D721Med (cell line): ENCODE measurements around the gene RAB25.
A peak's percentile ranks its signal among the peaks of the same experiment; 100 is the strongest.

Source experiments
- DNase-seq: peaks from one replicate; pipeline ENCODE4 v3.0.0; 2011; ENCODE audit warnings: low spot score; ENCODE audit not compliant: insufficient read length
- FAIRE-seq: peaks from 2 replicates; lab custom pipeline; 2011; peaks lifted over from hg19 to GRCh38; lab: Jason Lieb, UNC
- TF ChIP-seq, protein P1 (sequence below): IDR thresholded peaks from 2 replicates; pipeline ENCODE4 v1.5.1; 2012; ENCODE audit warnings: mild to moderate bottlenecking, control low read depth; ENCODE audit not compliant: insufficient read depth; ENCODE audit errors: missing control alignments

Gene RAB25

DNA sequence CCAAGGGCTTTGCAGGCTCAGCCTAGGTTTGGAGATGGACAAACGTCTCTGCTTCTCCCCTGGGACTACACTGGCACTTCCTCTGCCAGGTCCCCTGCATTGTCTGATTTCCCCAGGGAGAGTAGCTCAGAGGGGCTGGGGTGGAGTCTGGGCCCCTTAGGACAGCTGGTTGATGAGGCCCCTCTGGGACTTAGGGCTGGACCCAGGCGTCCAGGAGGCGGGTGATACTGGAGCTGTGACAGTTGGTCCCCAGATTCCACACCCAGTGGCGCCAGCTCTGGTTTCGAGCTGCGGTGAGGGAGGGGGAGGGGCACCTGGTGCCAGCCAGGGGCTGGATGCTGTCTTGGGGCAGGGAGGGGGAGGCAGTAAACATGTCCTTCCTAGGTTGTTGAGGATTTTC lies 28.7 kb downstream of the RAB25 start:
- DNase-seq: peak; percentile 87
- FAIRE-seq: peak; percentile 46
- TF ChIP-seq, protein P1, sequence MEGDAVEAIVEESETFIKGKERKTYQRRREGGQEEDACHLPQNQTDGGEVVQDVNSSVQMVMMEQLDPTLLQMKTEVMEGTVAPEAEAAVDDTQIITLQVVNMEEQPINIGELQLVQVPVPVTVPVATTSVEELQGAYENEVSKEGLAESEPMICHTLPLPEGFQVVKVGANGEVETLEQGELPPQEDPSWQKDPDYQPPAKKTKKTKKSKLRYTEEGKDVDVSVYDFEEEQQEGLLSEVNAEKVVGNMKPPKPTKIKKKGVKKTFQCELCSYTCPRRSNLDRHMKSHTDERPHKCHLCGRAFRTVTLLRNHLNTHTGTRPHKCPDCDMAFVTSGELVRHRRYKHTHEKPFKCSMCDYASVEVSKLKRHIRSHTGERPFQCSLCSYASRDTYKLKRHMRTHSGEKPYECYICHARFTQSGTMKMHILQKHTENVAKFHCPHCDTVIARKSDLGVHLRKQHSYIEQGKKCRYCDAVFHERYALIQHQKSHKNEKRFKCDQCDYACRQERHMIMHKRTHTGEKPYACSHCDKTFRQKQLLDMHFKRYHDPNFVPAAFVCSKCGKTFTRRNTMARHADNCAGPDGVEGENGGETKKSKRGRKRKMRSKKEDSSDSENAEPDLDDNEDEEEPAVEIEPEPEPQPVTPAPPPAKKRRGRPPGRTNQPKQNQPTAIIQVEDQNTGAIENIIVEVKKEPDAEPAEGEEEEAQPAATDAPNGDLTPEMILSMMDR: no peak

DNA sequence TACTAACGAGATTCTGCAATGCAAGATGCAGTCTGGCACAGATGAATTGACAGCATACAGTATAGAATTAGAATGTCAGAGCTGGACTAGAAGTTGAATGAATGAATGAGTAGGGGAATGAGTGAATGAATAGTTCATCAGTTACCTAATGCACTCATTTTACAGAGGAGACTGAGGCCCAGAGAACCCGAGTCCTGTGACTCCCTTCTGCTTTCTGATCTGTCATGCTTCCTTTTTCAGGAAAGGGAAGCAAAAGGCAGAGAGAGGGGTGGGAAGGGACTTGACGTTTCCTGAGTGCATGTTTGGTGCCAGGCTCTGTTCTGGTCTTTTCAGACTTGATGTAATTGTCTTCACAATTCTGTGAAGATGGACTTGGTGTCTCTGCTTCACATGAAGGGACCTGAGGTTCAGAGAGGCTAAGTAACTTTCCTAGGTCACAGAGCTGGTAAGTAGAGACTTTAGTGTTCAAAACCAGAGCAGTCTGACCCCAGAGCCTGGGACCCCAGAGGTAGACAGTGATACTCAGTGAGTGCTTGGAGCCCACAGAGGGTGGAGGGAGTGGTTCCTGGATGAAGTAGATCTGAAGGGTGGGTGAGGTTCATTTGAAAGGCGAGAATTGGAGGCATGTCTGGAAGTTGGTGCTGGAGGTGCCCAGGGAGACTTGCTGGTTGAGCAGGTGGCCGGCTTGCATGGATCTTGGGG lies 29.3 kb downstream of the RAB25 start:
- TF ChIP-seq, protein P1: no peak
- no peak for DNase-seq

DNA sequence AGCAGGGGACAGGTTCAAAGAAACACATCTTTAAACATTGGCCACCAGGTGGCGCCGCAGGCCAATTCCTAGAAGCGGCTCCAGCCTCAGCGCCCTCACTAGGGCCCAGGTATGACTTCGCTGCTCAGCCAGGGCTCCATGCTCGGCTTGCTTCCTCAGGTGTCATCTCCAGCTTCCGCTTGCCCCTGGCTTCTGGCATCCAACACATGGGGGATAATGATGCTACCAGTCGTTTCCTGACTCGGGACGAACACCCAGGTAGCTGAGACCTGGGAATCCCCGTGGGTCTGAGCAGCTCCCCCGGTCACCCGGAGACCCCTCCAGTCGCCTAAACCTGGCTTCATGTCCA lies 29.9 kb downstream of the RAB25 start:
- TF ChIP-seq, protein P1: peak; percentile 90
- FAIRE-seq (peak; percentile 85), DNase-seq (peak; percentile 88)

More for the DNA sequence above, 29.3 kb downstream of the RAB25 start:
- peak; percentile 6 for FAIRE-seq

DNA sequence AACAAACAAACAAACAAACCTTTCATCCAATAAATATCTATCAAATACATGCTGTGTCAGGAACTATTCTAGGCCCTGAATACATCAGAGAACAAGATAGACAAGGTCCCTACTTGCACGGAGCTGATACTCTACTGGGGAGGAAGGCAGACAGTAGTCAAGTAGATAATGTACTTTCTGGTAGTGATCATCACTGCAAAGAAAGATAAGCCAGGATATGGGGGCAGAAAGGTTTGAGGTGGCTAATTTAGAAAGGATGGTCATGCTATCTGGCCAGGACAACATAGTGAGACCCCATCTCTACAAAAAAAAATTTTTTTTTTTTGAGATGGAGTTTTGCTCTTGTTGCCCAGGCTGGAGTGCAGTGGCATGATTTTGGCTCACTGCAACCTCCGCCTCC lies 30.6 kb downstream of the RAB25 start:
- TF ChIP-seq, protein P1: no peak
- FAIRE-seq: no peak
- no peak for DNase-seq

DNA sequence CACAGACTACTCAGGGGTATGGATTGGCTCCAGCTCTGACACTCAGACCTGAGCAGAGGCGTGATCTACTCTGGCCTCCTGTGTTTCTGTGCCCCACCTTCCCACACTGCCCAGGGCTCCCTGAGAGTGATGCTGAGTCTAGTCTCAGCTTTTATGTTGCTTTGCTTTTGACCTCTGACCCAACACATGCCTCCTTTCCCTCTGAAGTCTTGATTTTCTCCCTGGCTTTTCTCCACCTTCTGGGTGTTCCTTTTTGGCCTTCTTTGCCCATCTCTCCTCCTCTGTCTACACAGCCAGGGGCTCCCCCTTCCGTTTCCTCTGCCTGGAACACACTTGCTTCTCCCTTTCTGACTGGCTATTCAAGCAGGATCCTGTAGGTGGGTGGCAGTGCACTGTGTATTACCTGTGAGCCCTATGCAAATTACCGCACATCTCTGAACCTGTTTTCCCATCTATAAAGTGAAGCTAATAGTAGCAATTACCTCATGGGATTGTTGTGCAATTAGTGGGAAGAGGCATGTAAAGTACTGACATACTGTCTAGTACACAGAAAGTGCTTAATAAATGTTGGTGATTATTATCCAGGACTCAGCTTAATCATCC lies 35.0 kb downstream of the RAB25 start:
- DNase-seq: no peak
- TF ChIP-seq, protein P1: no peak
- no peak for FAIRE-seq

DNA sequence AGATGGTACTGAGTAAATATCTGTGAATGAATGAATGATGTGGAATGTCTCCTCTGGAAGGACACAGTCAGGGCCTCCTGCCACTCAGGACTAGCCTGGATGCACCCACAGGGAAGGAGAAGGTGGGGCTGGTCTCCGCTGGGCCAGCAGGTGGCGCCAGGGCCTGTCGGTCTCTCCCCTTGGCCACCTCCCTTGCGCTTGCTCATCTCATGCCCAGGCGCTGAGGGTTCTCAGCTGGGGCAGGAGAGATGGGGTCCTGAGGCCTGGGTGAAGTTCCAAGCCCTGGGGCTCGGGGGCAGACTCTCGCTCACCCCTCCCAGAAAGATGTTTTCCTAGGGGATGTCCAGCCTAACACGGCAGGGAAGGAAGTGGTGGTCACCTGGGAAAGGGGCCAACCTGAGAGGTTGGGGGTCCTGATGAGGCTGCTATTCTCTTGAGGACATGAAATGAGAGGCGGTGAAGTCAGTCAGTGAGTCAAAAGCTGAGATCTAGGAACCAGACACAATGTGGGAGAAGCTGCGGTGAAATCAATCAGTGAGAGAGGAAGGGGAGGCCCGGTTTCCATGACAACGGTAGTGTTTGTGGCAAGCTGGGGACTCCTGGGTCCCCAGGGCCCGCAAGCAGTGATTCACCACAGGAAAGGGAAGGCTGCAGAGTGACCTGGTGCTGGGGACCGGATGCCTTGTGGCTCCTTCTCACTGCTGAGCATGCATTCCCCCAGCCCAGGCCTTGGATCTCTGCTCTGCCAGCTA lies 35.9 kb downstream of the RAB25 start:
- FAIRE-seq: no peak
- peak; percentile 90 for DNase-seq
- TF ChIP-seq, protein P1: peak; percentile 97
